Measurements from ENCODE around the gene GLRA2.
"Not testable (repeated sequence)": the region's sequence is repeated elsewhere in the genome, so short reads cannot be mapped to it uniquely, and the experiment has no call there.

GLRA2 gene

DNA sequence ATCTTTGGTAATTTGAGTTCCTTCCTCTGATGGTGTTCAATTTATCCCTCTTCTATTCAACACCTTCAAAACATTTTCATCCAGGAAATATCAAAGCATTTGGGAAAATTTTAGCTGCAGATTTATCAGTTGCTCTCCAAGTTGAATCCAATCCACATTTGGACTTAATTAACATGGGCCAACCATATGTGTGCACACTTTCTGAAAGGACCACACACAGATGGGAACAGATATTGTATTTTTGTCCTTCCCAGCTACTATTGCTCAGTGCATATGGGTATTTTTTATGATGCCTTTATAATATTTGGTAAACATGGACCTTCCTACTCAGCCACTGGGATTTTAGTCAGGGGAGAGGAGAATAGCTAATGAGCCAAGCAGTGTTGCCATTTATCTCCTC, 65.2 kb downstream of the GLRA2 start:
- DNase-seq: no peak

DNA sequence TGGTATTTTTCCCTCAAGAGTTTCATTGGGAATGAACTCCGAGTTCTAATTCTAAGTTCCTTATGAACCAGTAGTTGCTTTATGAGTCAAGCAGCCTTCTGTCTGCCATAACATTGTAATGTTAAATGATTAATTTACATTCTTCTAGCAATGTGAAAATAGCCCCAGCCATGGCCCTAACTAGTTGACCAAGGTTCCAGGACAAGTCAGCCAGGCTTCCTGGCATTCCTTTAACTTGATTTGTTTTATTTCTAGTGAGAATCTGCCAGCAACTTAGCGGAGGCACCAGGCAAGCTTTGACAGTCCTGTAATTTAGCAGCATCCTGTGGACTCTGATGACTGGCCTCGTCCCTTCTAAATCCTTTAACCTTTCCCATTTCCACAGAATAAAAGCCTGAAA, 69.0 kb downstream of the GLRA2 start:
- no peak for DNase-seq

DNA sequence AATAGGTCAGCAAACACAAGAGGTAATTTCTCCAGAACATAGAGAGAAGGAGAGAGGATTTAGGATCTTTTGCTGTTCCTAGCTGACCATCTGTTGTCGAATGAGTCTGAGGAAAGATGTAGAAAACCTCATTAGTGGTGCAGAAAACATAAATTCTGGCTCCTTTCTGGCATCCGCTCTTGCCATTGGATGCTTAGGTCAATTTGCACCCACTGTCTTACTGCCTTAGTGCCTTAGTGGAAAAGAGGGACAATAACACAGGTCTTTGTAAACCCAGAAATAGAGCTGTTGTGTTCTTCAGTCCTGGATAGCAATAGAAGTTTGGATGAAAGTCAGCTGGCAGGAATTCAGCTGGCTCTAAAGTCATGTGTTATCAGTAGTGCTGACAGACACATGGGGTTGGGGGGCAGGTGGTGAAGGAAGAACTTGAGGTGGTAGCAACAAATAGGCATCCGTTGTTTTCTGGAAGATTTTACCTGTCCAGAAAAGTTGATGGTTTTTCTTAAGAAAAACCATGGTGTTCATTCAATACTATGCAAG, 78.2 kb downstream of the GLRA2 start:
- no peak for DNase-seq

DNA sequence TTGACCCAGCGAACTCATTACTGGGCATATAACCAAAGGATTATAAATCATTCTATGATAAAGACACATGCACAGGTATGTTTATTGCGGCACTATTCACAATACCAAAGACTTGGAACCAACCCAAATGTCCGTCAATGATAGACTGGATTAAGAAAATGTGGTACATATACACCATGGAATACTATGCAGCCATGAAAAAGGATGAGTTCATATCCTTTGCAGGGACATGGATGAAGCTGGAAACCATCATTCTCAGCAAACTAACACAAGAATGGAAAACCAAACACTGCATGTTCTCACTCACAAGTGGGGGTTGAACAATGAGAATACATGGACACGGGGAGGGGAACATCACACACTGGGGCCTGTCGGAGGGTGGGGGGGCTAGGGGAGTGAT, 83.1 kb downstream of the GLRA2 start:
- not testable (repeated sequence) for DNase-seq

DNA sequence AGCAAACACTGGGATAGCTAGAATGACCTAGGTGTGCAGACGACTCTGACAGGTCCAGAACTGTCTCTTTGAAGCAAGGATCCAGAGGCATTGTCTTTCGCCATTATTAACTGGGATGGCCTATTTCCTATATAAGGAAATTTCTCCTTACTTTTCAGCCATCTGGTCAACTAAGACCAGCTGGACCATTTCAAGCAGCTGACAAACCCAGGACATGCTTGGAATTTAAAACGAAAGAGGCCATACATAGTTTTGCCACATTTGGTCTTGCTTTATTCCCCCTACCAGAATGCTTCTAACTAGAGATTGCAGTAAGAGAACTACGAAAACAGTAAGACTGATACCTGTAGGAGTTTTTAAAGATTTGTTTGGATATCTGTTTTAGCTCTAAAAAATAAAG, 87.0 kb downstream of the GLRA2 start:
- no peak for DNase-seq

DNA sequence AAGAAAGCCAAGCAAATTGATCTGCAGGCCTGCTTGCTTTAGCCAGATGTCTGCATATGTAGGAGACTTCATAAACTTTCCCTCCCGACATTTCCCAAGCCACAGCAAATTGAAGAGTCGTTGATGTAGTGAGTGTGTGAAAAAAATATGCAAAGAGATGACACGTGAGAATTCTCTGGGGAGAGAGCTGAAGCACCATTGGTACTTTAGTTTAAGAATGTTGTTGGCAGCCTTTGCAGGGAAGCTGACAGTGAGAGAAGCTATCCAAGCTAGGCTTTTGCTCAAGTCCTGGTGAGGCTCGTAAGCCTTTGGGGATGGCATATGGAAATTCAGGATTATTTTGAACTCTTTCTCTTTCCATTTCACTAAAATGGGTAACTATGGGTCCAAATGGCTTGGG, 87.5 kb downstream of the GLRA2 start:
- no peak for DNase-seq

DNA sequence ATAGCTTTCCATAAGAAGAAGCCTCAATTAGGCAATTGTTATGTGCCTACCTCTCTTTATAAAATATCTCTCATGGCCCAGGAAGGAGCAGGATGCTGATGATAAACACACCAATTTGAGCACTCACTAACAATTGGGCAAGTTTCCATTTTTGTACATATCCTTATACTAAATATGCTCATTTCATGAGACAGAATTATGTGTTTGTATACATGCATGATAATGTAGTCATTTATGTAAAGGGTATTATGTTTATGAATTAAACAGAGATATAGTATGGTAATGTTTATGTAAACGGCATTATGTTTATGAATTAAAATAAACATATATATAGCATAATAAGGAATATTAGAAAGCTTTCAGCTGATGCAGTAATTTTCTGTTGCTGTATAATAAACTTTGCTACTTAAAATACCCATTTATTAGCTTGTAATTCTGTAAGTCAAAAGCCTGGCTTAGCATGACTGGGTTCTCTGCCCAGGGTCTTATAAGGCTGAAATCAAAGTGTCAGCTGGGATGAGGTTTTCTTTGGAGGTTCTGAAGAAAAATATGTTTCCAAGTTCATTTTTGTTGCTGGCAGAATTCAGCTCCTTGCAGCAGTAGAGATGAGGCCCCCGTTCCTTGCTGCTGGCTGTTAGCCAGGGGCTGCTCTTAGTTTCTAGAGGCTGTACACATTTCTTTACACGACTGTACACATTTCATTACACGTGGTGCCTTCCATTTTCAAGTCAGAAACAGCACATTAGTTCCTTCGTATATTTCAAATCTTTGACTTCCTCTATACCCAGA, 89.0 kb downstream of the GLRA2 start:
- DNase-seq: no peak

DNA sequence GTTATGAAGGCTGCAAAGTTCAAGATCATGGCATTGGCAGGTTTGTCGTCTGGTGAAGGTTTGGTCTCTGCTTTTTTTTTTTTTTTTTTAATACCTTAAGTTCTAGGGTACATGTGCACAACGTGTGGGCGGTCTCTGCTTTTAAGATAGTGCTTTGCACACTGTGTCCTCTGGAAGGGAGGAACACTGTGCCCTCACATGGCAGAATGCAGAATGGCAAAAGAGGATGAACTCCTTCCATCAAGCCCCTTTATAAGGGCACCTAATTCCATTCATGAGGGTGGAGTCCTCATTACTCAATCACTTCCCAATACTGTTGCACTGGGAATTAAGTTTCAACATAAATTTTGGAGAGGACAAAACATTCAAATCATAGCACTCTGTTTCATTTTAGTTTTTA, 101.4 kb downstream of the GLRA2 start:
- DNase-seq: no peak

DNA sequence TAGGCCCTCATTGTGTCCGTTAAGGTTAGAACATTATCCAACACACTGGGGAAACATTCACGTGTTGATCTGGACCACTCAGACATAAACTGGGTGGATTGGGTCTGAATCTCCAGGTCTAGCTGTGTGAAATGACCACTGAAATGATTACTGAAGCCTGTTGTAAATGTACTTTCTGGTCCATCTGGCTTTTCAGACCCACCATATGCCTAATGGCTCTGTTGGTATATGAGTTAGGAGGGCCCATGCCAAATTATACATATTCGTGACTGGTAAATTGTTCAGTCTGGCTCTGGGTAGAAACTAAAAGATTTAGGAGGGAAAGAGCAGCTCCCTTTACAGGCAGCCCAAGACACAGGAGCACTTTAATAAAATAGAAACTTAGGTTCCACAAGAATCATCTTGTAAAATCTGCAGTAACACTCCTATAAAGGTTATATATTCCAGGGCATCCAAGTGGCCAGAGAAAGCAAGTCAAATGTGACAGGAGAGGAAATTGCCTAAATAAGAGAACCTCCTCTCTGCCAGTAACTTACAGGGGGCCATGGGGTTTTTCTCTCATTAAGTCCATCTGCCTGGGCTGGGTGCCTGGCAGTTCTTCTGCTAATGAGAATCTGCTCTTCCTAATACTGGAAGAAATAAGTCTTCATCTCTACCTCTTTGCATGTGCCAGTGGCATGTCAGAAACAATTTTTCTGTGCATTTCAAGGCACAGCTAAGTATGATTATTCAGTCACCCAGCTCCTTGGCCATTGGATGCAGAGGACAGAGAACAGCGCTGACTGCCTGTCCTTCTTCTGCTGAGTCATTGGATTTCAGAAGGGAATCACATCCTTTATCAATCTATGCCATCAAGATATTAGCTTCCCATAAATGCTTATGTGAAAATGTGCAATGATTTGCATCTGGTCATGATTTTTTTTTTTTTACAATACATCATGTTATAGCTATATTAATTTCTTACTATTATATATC, 112.6 kb downstream of the GLRA2 start:
- no peak for DNase-seq

DNA sequence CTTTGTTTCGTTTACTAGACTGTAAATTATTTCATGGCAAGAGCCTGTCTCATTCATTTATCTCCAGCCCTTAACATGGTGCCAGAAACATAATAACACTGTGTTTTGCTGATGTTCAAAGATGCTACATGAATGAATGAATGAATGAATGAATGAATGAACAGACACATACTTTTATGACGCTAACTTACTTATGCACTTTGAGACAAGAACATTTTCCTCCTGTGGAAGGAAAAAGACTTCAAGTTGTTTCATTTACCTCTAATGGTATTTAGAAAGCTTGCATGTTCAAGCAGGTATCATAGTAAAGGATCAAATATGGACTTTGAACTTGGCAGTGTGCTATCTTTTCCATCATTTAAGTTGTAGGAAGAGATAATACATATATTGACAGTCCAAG, 131.6 kb downstream of the GLRA2 start:
- no peak for DNase-seq

DNA sequence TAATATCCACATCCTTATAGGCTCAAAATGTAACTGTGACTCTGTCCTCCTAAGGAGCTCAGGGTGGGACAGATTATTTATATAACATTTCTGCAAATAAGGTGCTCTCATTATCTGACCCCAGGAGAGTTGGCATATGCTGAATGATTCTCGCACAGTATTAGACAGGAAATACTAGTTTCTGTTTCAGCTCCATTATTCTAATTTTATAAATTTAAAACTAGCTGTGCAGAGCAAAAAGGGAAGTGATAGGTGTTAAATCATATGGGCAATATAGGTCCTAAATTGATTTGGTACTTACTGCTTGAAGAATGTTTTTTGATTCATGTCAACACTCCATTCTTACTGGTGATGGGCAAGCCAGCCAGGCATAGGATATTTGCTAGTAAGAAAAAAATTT, 141.5 kb downstream of the GLRA2 start:
- no peak for DNase-seq

DNA sequence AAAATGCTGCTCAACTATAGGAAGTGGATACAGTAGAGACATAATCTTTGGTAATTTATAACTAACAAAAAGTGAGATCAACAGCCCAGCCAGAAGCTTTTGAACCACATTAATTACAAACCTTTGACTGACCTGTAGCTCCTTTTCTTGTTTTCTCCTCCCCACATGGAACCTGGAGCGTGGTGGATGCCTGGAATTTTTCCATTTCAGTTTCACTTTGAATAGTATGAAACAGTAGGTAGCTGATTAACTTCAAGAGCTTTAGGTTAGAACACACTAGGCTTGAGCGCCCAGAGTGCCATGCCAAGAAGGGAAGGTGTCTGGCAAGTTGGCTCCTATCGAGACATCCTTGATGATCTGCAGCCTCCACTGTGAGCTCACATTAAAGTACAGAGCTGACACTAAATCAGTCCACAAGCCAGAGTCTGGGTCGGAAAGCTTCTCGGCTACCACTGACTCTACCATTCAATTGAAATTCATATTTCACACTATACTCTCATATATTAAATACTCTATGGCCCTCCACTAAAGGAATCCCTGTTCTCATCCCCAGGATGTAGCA, 143.4 kb downstream of the GLRA2 start:
- DNase-seq: no peak

DNA sequence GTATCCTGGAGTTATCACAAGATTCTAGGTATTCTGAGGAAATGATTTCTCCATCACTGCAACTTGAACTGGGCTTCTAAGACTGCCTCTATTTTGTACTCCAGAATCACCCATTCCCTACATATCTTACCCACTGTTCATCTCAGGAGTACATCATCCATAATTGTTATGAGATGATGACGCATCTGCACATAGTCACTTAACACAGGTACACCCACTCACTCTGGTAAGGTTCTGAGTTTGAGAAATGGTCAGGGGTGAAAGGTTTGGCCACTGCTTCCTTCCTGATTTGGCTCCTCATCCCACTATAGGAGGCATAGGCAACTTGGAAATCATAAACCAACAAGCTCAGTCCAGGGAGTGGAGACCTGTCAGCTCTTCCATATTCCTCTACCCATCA, 143.9 kb downstream of the GLRA2 start:
- no peak for DNase-seq

DNA sequence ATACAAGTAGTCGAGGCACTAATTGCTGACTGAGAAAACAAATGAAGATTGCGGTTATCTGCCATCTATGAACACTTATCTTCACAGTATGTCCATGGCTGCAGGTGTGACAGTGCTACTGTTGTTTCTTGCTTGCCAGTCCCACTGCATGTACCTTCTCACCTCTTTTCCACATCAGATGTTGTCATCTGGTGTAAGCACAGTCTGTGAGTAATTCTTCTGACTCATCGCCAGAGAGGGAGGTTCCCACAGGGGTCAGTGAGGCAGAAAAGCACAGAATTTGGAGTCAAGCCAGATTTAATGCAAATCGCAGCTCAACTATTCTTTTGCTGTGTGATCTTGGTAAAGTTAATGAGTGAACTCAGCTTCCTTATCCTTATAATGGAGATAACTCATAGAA, 144.4 kb downstream of the GLRA2 start:
- DNase-seq: peak; percentile 1

DNA sequence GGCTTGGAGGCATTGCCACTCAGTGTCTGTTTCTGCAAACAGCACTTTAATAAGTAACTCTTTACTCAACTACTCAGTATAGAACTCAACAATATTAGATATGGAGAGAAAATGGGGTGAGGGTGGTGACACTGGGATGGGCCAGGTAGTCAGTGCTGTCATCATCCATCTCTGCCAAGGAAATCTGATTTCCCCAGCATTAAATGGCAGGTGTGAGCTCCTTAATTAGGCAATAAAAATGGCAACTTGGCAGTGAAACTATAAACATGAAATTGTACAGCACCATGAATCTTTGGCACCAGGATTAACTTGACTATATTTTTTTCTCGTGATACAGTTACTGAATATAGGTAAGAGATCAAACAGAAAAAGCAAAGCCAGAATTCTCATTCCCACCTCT, 146.2 kb downstream of the GLRA2 start:
- no peak for DNase-seq

DNA sequence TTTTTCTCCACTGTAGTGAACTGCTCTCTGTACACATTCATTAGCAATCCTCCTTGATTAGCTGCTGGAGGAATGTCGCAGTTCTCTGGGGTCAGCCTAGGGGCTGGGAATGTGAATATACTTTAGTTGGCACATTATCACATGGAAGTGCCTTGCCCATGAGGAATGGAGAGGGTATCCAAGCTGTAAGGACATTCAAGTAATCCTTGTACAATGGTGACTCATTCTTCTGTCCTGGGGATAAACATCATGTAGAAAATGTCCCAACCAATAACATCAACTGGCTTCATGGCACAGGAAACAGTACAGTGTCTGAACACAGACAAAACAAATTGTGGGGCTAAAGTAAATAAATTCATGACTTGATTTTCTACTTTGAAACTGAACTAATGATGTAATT, 147.1 kb downstream of the GLRA2 start:
- DNase-seq: no peak

DNA sequence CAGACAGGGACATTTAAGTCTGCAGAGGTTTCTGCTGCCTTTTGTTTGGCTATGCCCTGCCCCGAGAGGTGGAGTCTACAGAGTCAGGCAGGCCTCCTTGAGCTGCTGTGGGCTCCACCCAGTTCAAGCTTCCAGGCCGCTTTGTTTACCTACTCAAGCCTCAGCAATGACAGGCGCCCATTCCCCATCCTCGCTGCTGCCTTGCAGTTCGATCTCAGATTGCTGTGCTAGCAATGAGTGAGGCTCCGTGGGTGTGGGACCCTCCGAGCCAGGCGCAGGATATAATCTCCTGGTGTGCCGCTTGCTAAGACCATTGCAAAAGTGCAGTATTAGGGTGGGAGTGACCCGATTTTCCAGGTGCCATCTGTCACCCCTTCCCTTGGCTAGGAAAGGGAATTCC, 159.0 kb downstream of the GLRA2 start:
- DNase-seq: not testable (repeated sequence)

DNA sequence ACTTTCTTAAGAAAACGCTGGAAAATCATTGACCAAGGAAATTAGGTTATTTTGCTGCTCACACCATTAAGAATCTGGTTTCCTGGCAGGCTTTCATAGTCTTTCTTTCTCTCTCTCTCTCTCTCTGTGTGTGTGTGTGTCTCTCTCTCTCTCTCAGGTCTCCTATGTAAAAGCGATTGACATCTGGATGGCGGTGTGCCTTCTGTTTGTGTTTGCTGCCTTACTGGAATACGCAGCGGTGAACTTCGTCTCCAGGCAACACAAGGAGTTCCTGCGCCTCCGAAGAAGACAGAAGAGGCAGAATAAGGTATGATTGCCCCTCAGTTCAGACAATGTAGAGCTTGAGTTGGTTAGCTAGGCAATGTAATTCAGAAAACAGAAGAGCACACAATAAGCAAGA, 161.2 kb downstream of the GLRA2 start:
- DNase-seq: no peak

DNA sequence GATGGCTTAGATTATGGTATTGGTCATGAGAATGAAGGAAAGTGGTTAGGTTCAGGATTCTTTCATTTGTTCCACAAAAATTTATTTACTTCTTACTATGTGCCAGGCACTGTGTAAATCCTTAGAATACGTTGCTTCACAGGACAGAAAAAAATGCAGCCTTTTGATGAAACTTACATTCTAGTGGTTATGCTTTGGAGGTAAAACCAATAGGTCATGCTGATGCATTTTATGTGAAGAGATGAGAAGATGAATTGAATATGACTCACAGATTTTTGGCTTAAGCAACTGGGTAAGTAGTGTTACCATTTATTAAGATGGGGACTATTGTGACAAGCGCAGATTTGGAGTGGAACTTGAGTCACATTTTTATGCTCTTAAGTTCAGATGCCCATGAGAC, 165.3 kb downstream of the GLRA2 start:
- DNase-seq: no peak

DNA sequence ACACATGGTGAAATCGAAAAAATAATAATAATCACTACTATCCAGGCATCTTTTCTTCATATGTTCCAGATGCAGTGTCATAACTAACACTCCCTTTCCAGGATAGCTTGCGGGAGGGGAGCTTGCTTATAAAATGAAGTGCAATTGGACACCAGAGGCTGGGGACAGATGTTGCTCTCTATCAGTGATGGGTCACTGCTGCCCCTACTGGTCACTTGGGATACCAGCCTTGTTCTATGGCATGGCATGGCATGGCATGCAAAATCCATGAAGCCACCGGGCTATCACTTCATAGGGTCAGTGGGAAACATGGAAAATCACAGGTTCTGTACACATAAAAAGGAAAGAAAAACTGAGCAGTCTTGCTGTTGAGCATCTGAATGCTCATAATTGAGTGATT, 168.1 kb downstream of the GLRA2 start:
- peak; percentile 5 for DNase-seq

DNA sequence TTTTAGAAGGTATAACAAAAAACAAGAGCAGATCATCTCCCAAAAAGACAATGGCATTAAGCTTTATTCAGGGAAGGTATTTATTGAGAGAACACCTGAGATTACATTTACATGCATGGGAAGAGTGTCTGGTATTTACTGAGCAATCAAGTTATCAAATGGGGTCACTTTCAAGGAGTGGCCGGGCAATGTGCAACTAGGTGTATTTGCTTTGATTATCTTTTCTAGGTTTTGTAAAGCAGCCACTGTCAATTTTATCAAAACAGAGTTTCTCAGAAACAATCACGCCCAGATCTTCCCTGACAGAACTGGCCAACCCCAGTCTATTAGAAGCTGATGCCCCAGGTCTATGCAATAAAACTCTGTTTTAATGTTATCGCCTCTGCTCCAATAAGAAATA, 169.5 kb downstream of the GLRA2 start:
- DNase-seq: no peak

DNA sequence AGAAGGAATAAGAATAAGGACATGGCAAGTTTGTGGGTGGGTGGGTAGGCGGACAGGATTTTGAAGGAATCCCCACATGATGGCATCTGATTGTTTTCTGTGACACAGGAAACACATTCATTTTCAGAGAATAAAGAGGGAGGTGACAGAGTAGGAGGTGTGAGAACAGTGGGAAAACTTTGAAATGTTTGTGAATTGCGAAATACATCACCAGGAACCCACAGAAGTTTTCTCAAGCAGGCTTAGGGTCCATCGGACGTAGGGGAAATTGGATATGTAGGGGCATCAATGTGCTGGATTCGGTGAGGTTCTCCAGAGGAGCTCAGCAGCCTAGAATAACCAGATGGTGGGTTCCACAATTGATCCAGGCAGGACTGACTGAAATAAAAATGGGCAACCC, 171.6 kb downstream of the GLRA2 start:
- no peak for DNase-seq

DNA sequence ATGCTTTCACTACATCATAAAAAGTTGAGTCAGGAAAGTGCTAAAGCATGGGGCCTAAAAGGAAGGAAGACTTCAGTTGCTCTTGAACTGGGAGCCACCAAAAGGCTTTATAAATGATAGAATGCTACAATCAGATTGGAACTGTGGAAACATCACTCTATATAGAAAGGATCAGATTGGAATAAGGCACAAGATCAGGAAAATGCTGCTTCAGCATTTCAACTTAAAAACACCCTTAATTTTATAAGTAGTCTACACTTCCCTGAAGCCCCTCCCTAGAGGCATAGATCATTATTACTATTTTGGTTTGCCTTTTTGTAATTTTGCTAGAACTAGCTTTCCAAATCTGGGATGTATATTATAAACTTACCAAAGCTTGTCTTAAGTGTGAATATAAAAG, 172.8 kb downstream of the GLRA2 start:
- DNase-seq: no peak

DNA sequence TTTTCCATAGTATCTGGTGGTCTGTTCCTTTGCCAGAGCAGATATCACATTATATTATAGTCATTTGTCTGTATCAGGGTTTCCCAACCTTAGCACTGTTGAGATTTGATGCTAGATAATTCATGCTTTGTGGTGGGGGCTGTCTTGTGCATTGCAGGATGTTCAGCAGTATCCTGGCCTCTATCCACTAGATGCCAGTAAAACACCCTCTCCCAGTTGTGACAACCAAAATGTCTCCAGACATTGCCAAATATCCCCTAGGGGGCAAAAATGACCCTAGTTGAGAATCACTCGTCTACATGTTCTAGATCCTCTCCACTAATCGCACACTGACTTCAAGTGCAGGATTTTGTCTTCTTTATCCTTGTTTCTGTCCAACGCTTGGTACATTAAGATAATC, 182.8 kb downstream of the GLRA2 start:
- DNase-seq: no peak
